H1 (cell line): Measurements from ENCODE around the gene N4BP3. TPM values are rescaled to one million over a fixed set of nuclear protein-coding genes. Genes with fewer than 3 reads are reported as not detected.

Source experiments
- BACH1 ChIP-seq: IDR thresholded peaks from 2 replicates; pipeline ENCODE4 v1.6.1; 2012; ENCODE audit warnings: low read length, improper control_type of control experiment
- CHD1 ChIP-seq: IDR thresholded peaks from 2 replicates; pipeline ENCODE4 v1.6.1; 2012; ENCODE audit warnings: low read depth, low read length, improper control_type of control experiment
- MAFK ChIP-seq: IDR thresholded peaks from 2 replicates; pipeline ENCODE4 v1.6.1; 2012; ENCODE audit warnings: low read depth, mild to moderate bottlenecking, improper control_type of control experiment, low read length
- RBBP5 ChIP-seq: IDR thresholded peaks from 2 replicates; pipeline ENCODE4 v1.7.1; 2012; ENCODE audit warnings: low read depth, mild to moderate bottlenecking, inconsistent platforms, low read length, moderate library complexity, borderline replicate concordance
- TCF12 ChIP-seq: IDR thresholded peaks from 2 replicates; pipeline ENCODE4 v1.6.1; 2011; ENCODE audit warnings: low read depth, mild to moderate bottlenecking, low read length
- polyA plus RNA-seq, 7 experiments: library from polyadenylated mRNA; depleted of rRNA in 3 of 7; stranded (reverse) in 5 of 7; unstranded in 2 of 7; fragments of >200 nt in 5 of 7; fragments of 200-250 nt in 2 of 7; gene quantifications; 1 replicate in 5 of 7; 2 replicates in 1 of 7; 4 replicates in 1 of 7; pipeline versions ENCODE4 v1.2.1 to v1.2.3, GENCODE V29; 2011 to 2013; ENCODE audit warnings: missing spikeins in 2 of 7, mixed read lengths in 2 of 7
- total RNA-seq: library from RNA; stranded (reverse); fragmentation: NEBNext Ultra II Directional; extraction: Animal tissue kit (Norgen Biotek cat#: 25700); gene quantifications from 2 replicates; pipeline ENCODE4 v1.2.1, GENCODE V29; 2021

Gene N4BP3
- total and polyA plus RNA-seq, 2 of the 8 experiments (the other 6 are each of a cell fraction or from before 2014, with no cell fraction given) = 13.1 to 39.2 TPM

DNA sequence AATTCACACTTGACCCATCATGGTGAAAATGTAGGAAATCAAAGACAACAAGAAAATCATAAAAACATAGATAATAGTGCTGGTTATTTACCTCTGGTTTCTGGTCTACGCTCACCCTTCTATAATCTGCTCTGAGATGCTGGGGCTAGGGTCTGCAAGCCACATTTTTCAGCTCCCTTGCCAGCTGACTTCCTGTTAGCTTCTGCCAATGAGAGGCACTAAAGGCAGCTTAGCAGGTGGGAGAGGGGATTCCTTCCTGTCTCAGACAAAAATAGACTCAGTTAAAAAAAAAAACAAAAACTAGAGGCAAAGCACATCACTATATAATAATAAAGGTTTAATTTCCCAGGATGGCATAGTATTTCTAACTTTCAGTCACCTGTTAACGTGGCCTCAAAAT lies 20.2 kb upstream of the N4BP3 start (continued):
- TF ChIP-seq TCF12 (no peak), CHD1 (no peak), MAFK (no peak), RBBP5 (no peak), BACH1 (no peak)
